ENCODE results near the gene RLN2. TPM values are rescaled to one million over a fixed set of nuclear protein-coding genes. Genes with fewer than 3 reads are reported as not detected.
"Not testable (repeated sequence)": the region's sequence is repeated elsewhere in the genome, so short reads cannot be mapped to it uniquely, and the experiment has no call there.

Gene RLN2, protein sequence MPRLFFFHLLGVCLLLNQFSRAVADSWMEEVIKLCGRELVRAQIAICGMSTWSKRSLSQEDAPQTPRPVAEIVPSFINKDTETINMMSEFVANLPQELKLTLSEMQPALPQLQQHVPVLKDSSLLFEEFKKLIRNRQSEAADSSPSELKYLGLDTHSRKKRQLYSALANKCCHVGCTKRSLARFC
- 1 to 10 TPM; 2.9 TPM for total RNA-seq

DNA sequence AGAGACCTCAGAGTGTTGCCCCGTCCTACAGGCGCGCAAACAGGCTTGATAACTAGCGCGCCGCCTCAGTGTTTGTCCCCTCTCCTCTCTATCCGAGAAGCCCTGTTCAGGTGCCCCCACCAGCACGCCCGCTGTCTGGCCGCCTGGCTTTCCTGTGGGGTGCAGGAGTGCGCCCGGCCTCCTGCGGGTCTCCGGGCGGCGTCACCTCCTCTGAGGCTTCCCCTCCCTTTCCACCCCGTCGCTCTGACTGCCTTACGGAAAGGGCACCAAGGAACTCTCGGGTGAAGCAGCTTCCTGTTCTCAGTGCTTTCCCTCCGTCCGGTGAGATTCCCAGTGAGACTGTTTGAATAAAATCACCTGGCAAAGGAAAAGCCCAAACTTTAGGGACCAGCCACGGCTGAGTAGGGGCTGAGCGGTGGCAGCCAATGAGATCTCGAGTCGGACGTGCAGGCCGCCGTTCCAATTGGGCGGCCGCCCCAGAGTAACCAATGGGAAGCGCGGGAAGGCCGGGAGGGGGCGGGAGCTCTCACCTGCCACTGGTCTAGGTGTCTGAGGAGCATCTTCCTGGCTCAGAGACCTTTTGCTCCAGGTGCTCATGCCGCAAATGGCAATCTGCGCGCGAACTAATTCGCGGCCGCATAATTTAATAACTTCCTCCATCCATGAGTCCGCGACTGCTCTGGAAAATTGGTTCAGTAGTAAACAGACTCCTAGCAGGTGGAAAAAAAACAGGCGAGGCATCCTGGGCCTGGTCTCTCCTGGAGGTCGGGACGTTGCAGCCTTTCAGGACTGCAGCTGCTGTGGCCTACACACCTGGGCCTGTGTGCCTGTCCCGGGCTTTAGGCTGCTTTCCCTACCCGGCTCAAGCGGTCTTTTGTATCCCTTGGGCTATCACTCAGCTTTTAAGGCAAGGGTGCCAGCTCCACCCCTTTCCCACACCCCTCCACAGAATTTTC, at the start of gene RLN2:
TSS of gene RLN2 (minus strand) at position 877 of the 956 bp plus-strand sequence. CDS start at position 741, 136 bp downstream.
- H3K9me3 Mint-ChIP-seq; H3K27me3 Mint-ChIP-seq; H3K36me3 Mint-ChIP-seq (ENCODE audit: low read depth): not testable (repeated sequence)
- peak; percentile 99 for ATAC-seq (replicated peaks)
- peak within 1 kb of the TSS; percentile 71 for H3K27ac Mint-ChIP-seq
- H3K4me3 Mint-ChIP-seq = peak within 1 kb of the TSS; percentile 71
- peaks cover 18% of the 10 kb centered on the region for H3K4me1 Mint-ChIP-seq

DNA sequence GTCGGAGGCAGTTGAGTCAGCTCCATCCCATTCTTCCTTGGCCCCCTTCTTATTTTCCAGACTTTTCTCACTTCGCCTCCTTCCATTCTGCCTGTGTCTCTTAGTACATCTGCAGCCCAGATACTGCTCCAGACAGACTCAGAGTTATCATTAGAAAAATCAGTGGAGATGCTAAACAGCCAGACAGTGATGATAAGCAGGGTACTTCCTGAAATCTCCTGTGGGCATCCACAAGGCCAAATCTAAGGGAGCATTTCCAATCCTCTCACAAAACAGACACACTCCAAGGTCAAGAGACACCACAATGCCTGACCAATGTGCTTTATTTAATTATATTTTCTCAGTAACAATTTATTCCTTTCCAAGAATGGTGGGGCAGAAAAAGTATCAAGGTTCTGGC, 49.7 kb upstream of the RLN2 start:
- H3K4me3 Mint-ChIP-seq = no peak overlapping the region
- H3K9me3 Mint-ChIP-seq = peaks cover 7% of the 10 kb centered on the region
- H3K27ac Mint-ChIP-seq = no peak overlapping the region
- peaks cover 20% of the 10 kb centered on the region for H3K4me1 Mint-ChIP-seq
- H3K36me3 Mint-ChIP-seq (ENCODE audit: low read depth) = peaks cover 18% of the 10 kb centered on the region
- ATAC-seq (replicated peaks) = no peak
- H3K27me3 Mint-ChIP-seq = no peaks in the 10 kb centered on the region

- Mint-ChIP-seq H3K27ac (peak overlapping the region; percentile 23), H3K9me3 (peaks cover 7% of the 10 kb centered on the region), H3K36me3 (ENCODE audit: low read depth) (peaks cover 9% of the 10 kb centered on the region), H3K27me3 (no peaks in the 10 kb centered on the region), H3K4me3 (peak overlapping the region; percentile 34), H3K4me1 (peaks cover 20% of the 10 kb centered on the region)
- peak; percentile 59 for ATAC-seq (replicated peaks)
Observed at GRCh38 chr9:5352637-5353248, 48.2 kb upstream of the RLN2 start.

DNA sequence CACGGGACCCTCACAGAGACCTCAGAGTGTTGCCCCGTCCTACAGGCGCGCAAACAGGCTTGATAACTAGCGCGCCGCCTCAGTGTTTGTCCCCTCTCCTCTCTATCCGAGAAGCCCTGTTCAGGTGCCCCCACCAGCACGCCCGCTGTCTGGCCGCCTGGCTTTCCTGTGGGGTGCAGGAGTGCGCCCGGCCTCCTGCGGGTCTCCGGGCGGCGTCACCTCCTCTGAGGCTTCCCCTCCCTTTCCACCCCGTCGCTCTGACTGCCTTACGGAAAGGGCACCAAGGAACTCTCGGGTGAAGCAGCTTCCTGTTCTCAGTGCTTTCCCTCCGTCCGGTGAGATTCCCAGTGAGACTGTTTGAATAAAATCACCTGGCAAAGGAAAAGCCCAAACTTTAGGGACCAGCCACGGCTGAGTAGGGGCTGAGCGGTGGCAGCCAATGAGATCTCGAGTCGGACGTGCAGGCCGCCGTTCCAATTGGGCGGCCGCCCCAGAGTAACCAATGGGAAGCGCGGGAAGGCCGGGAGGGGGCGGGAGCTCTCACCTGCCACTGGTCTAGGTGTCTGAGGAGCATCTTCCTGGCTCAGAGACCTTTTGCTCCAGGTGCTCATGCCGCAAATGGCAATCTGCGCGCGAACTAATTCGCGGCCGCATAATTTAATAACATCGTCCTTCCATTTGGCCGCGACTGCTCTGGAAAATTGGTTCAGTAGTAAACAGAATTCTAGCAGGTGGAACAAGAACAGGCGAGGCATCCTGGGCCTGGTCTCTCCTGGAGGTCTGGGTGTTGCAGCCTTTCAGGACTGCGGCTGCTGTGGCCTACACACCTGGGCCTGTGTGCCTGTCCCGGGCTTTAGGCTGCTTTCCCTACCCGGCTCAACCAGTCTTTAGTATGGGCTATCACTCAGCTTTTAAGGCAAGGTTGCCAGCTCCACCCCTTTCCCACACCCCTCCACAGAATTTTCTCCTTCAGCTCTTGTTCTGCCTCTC, 34.8 kb upstream of the RLN2 start, which contains the start of gene RLN1:
TSS of gene RLN1 (minus strand) at position 885 of the 990 bp plus-strand sequence. CDS start at position 755, 130 bp downstream.
- ATAC-seq (replicated peaks) = peak; percentile 99
- H3K27me3 Mint-ChIP-seq; H3K4me1 Mint-ChIP-seq; H3K9me3 Mint-ChIP-seq; H3K36me3 Mint-ChIP-seq (ENCODE audit: low read depth): not testable (repeated sequence)
- H3K4me3 Mint-ChIP-seq = peak within 1 kb of the TSS; percentile 77
- peak within 1 kb of the TSS; percentile 73 for H3K27ac Mint-ChIP-seq

DNA sequence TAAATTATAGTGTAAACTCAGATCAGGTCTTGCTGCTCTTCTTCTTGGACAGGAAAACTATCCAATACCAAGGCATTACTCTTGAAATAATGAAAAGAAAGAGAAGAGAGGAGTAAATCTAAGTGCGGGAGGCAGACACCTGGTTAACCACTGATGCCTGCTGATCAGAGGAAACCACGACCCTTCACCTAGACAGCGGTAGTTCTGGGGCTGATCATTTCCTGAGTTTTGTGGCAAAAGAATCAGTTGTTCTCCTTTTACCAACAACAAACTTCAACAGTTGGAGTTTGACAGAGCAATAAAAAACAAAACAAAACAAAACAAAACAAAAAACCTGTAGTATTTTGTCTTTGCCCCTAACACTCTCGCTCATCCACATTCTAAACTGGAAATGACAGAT, 32.2 kb upstream of the RLN2 start:
- no peak for ATAC-seq (replicated peaks)
- no peaks in the 10 kb centered on the region for H3K9me3 Mint-ChIP-seq
- H3K27ac Mint-ChIP-seq = peak overlapping the region; percentile 75

GRCh38 chr9:5331276-5331675, 26.8 kb upstream of the RLN2 start:
- H3K4me3 Mint-ChIP-seq; H3K9me3 Mint-ChIP-seq; H3K27me3 Mint-ChIP-seq; ATAC-seq (replicated peaks); H3K27ac Mint-ChIP-seq: not testable (repeated sequence)
- H3K36me3 Mint-ChIP-seq (ENCODE audit: low read depth) = peaks cover 44% of the 10 kb centered on the region
- H3K4me1 Mint-ChIP-seq = peaks cover 18% of the 10 kb centered on the region

More for the DNA sequence above, 32.2 kb upstream of the RLN2 start:
- Mint-ChIP-seq H3K36me3 (ENCODE audit: low read depth) (peaks cover 18% of the 10 kb centered on the region), H3K4me1 (peaks cover 20% of the 10 kb centered on the region), H3K4me3 (peak overlapping the region; percentile 69), H3K27me3 (no peaks in the 10 kb centered on the region)

GRCh38 chr9:5326893-5327548, 22.5 kb upstream of the RLN2 start:
- Mint-ChIP-seq H3K36me3 (ENCODE audit: low read depth) (peaks cover 26% of the 10 kb centered on the region), H3K4me3 (peak overlapping the region; percentile 53), H3K27me3 (no peaks in the 10 kb centered on the region), H3K9me3 (no peaks in the 10 kb centered on the region), H3K27ac (no peak overlapping the region), H3K4me1 (peaks cover 5% of the 10 kb centered on the region)
- ATAC-seq (replicated peaks) = peak; percentile 56

GRCh38 chr9:5326187-5326586, 21.7 kb upstream of the RLN2 start:
- ATAC-seq (replicated peaks) = no peak
- Mint-ChIP-seq H3K9me3 (no peaks in the 10 kb centered on the region), H3K4me3 (peak overlapping the region; percentile 53), H3K4me1 (peaks cover 5% of the 10 kb centered on the region), H3K27me3 (no peaks in the 10 kb centered on the region), H3K36me3 (ENCODE audit: low read depth) (peaks cover 26% of the 10 kb centered on the region), H3K27ac (no peak overlapping the region)

- H3K9me3 Mint-ChIP-seq; H3K36me3 Mint-ChIP-seq (ENCODE audit: low read depth); H3K4me3 Mint-ChIP-seq; H3K27me3 Mint-ChIP-seq; ATAC-seq (replicated peaks); H3K4me1 Mint-ChIP-seq: not testable (repeated sequence)
- H3K27ac Mint-ChIP-seq = peak overlapping the region; percentile 0
Observed at GRCh38 chr9:5321601-5322000, 17.1 kb upstream of the RLN2 start.

- Mint-ChIP-seq H3K27ac (peak overlapping the region; percentile 0), H3K9me3 (no peaks in the 10 kb centered on the region), H3K4me3 (no peak overlapping the region), H3K36me3 (ENCODE audit: low read depth) (peaks cover 11% of the 10 kb centered on the region), H3K27me3 (no peaks in the 10 kb centered on the region), H3K4me1 (no peaks in the 10 kb centered on the region)
- ATAC-seq (replicated peaks) = no peak
Observed at GRCh38 chr9:5321058-5321457, 16.5 kb upstream of the RLN2 start.

GRCh38 chr9:5316406-5316805, 11.9 kb upstream of the RLN2 start:
- not testable (repeated sequence) for H3K27me3 Mint-ChIP-seq; H3K27ac Mint-ChIP-seq; ATAC-seq (replicated peaks); H3K4me1 Mint-ChIP-seq; H3K9me3 Mint-ChIP-seq; H3K4me3 Mint-ChIP-seq
- H3K36me3 Mint-ChIP-seq (ENCODE audit: low read depth) = peaks cover 23% of the 10 kb centered on the region

DNA sequence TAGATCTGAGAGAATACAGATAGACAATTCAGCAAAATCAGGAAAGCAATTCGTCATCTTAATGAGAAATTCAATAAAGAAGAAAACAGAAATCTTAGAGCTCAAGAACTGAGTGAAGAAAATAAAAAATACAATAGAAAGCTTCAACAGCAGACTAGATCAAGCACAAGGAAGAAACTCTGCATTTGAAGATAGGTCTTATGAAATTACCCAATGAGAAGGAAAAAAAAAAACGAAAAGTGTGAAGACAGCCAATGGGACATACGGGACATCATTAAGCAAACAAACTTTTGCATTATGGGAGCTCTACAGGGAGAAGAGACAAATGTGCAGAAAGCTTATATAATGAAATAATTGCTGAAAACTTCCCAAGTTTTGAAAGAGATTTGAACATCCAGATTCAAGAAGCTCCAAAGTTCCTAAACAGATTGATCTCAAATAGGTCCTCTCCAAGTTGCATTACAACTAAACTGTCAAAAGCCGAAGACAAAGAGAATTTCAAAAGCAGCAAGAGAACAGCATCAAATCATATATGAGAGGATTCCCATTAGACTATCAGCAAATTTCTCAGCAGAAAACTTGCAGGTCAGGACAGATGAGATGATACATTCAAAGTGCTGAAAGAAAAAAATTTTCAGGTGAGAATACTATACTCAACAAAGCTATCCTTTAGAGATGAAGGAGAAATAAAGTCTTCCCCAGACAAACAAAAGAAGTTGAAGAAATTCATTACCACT, 10.8 kb upstream of the RLN2 start:
- Mint-ChIP-seq H3K4me3 (no peak overlapping the region), H3K27me3 (no peaks in the 10 kb centered on the region), H3K9me3 (peaks cover 4% of the 10 kb centered on the region), H3K27ac (no peak overlapping the region), H3K4me1 (peaks cover 4% of the 10 kb centered on the region), H3K36me3 (ENCODE audit: low read depth) (peaks cover 23% of the 10 kb centered on the region)
- ATAC-seq (replicated peaks) = no peak

- Mint-ChIP-seq H3K27me3 (no peaks in the 10 kb centered on the region), H3K27ac (no peak overlapping the region), H3K9me3 (peaks cover 4% of the 10 kb centered on the region), H3K36me3 (ENCODE audit: low read depth) (peaks cover 12% of the 10 kb centered on the region), H3K4me1 (peaks cover 12% of the 10 kb centered on the region), H3K4me3 (no peak overlapping the region)
- ATAC-seq (replicated peaks) = no peak
Observed at GRCh38 chr9:5310851-5311250, 6.3 kb upstream of the RLN2 start.
